Renal pelvis (tissue), 4 donors: ENCODE measurements around the gene MYLK4. TPM values are rescaled to one million over a fixed set of nuclear protein-coding genes. Genes with fewer than 3 reads are reported as not detected.
A peak's percentile ranks its signal among the peaks of the same experiment; 100 is the strongest.

Experiments
- DNase-seq: peaks from one replicate; pipeline ENCODE4 v3.0.0-alpha.2; 2013
- polyA plus RNA-seq, 3 donors: library from polyadenylated mRNA; unstranded; fragments of 120-200 nt; gene quantifications; one replicate each; pipeline ENCODE4 v1.2.1, GENCODE V29; 2013; ENCODE audit not compliant: insufficient read length in 3 of 3

Gene MYLK4
- polyA plus RNA-seq, 3 donors = 1.1 to 1.7 (median 1.5) TPM

- no peak for DNase-seq
Observed at GRCh38 chr6:2706558-2706957, 44.2 kb downstream of the MYLK4 start.

- peak; percentile 17 for DNase-seq
Observed at GRCh38 chr6:2705256-2705655, 45.5 kb downstream of the MYLK4 start.

GRCh38 chr6:2697291-2697690, 53.4 kb downstream of the MYLK4 start:
- no peak for DNase-seq

GRCh38 chr6:2695454-2696095, 55.1 kb downstream of the MYLK4 start:
- peak; percentile 31 for DNase-seq

GRCh38 chr6:2693231-2693630, 57.5 kb downstream of the MYLK4 start:
- no peak for DNase-seq

- no peak for DNase-seq
Observed at GRCh38 chr6:2688401-2689064, 62.2 kb downstream of the MYLK4 start.

GRCh38 chr6:2687456-2687855, 63.3 kb downstream of the MYLK4 start:
- DNase-seq = no peak

- DNase-seq = no peak
Observed at GRCh38 chr6:2686515-2686914, 64.2 kb downstream of the MYLK4 start.

- no peak for DNase-seq
Observed at GRCh38 chr6:2684766-2685754, 65.7 kb downstream of the MYLK4 start.

GRCh38 chr6:2684103-2684749, 66.5 kb downstream of the MYLK4 start:
- no peak for DNase-seq

GRCh38 chr6:2680264-2680922, 70.3 kb downstream of the MYLK4 start:
- no peak for DNase-seq

GRCh38 chr6:2677080-2677593, 73.6 kb downstream of the MYLK4 start:
- DNase-seq = no peak

- DNase-seq = no peak
Observed at GRCh38 chr6:2676048-2676447, 74.7 kb downstream of the MYLK4 start.

- DNase-seq = no peak
Observed at GRCh38 chr6:2674857-2675256, 75.9 kb downstream of the MYLK4 start.

- DNase-seq = no peak
Observed at GRCh38 chr6:2669067-2669700, 81.5 kb downstream of the MYLK4 start.

- DNase-seq = no peak
Observed at GRCh38 chr6:2667617-2668016, 83.1 kb downstream of the MYLK4 start.

GRCh38 chr6:2666906-2667575, 83.7 kb downstream of the MYLK4 start:
- no peak for DNase-seq

- DNase-seq = no peak
Observed at GRCh38 chr6:2665146-2666070, 85.3 kb downstream of the MYLK4 start.

GRCh38 chr6:2663123-2663522, 87.6 kb downstream of the MYLK4 start:
- DNase-seq = no peak
